ENCODE measurements around the gene DGCR6L. TPM values are rescaled to one million over a fixed set of nuclear protein-coding genes. Genes with fewer than 3 reads are reported as not detected.
"Not testable (repeated sequence)": the region's sequence is repeated elsewhere in the genome, so short reads cannot be mapped to it uniquely, and the experiment has no call there.

Gene DGCR6L
- total RNA-seq, 4 donors from 2014 or later: 17.2 to 101 (median 34.9) TPM

DNA sequence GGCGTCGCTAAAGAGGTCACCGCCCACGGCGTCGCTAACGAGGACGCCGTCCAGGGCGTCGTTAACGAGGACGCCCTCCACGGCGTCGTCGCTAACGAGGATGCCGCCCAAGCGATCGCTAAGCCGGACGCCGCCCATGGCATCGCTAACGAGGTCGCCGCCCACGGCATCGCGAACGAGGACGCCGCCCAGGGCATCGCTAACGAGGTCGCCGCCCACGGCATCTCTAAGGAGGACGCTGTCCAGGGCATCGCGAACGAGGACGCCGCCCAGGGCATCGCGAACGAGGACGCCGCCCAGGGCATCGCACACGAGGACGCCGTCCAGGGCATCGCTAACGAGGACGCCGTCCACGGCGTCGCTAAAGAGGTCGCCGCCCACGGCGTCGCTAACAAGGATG, 37.0 kb upstream of the DGCR6L start:
- H3K4me3 ChIP-seq; H3K9me3 ChIP-seq; H3K4me1 ChIP-seq; H3K27me3 ChIP-seq; H3K27ac ChIP-seq; DNase-seq; intact Hi-C loops (cut with DNase I; ENCODE audit: low total_unique reads); H3K36me3 ChIP-seq: not testable (repeated sequence)

DNA sequence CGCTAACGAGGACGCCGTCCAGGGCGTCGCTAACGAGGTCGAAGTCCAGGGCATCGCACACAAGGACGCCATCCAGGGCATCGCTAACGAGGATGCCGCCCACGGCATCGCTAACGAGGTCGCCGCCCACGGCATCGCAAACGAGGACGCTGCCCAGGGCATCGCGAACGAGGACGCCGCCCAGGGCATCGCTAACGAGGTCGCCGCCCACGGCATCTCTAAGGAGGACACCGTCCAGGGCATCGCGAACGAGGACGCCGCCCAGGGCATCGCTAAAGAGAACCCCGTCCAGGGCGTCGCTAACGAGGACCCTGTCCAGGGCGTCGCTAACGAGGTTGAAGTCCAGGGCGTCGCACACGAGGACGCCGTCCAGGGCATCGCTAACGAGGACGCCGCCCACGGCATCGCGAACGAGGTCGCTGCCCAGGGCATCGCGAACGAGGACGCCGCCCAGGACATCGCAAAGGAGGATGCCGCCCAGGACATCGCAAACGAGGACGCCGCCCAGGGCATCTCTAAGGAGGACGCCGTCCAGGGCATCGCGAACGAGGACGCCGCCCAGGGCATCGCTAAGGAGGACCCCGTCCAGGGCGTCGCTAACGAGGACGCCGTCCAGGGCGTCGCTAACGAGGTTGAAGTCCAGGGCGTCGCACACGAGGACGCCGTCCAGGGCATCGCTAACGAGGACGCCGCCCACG, 36.2 kb upstream of the DGCR6L start:
- H3K27ac ChIP-seq; H3K4me1 ChIP-seq; H3K27me3 ChIP-seq; H3K36me3 ChIP-seq; H3K9me3 ChIP-seq; intact Hi-C loops (cut with DNase I; ENCODE audit: low total_unique reads); DNase-seq; H3K4me3 ChIP-seq: not testable (repeated sequence)

DNA sequence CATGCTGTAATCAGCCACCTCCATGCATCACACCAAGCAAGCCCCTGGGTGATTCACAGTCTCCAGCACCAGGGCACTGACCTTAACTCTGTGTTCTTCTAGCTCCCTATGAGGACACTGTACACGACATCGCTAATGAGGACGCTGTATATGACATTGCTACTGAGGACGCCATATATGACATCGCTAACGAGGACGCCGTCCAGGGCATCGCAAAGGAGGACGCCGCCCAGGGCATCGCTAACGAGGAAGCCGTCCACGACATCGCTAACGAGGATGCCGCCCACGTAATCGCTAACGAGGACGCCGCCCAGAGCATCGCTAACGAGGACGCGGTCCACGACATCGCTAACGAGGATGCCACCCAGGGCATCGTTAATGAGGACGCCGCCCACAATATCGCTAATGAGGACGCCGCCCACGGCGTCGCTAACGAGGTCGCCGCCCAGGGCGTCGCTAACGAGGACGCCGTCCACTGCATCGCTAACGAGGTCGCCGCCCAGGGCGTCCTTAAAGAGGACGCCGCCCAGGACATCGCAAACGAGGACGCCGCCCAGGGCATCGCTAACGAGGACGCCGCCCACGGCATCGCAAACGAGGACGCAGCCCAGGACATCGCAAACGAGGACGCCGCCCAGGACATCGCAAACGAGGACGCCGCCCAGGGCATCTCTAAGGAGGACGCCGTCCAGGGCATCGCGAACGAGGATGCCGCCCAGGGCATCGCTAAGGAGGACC, 34.5 kb upstream of the DGCR6L start:
- TF ChIP-seq, protein P1, sequence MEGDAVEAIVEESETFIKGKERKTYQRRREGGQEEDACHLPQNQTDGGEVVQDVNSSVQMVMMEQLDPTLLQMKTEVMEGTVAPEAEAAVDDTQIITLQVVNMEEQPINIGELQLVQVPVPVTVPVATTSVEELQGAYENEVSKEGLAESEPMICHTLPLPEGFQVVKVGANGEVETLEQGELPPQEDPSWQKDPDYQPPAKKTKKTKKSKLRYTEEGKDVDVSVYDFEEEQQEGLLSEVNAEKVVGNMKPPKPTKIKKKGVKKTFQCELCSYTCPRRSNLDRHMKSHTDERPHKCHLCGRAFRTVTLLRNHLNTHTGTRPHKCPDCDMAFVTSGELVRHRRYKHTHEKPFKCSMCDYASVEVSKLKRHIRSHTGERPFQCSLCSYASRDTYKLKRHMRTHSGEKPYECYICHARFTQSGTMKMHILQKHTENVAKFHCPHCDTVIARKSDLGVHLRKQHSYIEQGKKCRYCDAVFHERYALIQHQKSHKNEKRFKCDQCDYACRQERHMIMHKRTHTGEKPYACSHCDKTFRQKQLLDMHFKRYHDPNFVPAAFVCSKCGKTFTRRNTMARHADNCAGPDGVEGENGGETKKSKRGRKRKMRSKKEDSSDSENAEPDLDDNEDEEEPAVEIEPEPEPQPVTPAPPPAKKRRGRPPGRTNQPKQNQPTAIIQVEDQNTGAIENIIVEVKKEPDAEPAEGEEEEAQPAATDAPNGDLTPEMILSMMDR (IDR thresholded peaks at IDR 0.05): no peak
- no peak for TF ChIP-seq POLR2A (IDR thresholded peaks at IDR 0.05)
- Histone ChIP-seq H3K9me3 (no peaks in the 10 kb centered on the region), H3K27me3 (no peaks in the 10 kb centered on the region), H3K27ac (no peak overlapping the region), H3K4me1 (no peaks in the 10 kb centered on the region), H3K36me3 (no peaks in the 10 kb centered on the region), H3K4me3 (no peak overlapping the region)
- intact Hi-C loops (cut with DNase I; ENCODE audit: low total_unique reads): no loop called here
- no peak for DNase-seq

DNA sequence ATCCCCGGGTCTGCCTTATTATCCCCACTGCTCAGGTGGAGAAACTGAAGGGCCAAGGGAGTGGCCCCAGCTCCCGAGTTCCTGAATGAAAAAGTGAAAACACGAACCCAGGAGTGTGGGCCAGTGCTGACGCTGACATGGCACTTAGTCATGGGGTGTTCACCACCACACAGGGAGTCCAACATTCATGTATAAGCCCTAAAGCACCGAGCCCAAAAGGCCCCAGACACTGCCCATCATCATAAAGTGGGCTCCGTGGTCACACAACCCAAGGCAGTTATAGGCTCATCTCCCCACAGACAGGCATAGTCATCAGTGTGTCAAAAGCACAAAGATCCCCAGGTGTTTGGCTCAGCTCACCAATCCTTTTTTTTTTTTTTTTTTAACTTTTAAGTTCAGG, 32.7 kb upstream of the DGCR6L start:
- H3K4me1 ChIP-seq; H3K27me3 ChIP-seq; H3K9me3 ChIP-seq; DNase-seq; H3K4me3 ChIP-seq; intact Hi-C loops (cut with DNase I; ENCODE audit: low total_unique reads); H3K27ac ChIP-seq; H3K36me3 ChIP-seq: not testable (repeated sequence)

DNA sequence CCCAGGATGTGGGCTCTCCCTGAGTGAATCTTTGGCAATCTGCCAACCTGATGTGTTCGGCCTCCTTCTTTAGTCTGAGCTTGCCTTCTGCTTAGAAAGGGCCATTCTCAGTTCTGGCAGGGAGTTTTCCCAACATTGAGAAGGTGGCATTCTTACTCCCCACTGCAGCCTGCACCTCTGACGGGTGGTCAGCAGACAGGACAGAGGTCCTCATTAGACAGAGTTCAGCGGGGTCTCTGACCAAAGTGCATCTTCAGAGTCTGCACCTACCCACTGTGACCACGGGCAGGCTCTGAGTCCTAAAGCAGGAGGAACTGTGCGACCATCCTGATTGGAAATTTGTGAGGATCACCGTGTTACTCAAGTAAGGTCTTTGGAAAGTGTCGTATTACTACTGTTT, 26.7 kb upstream of the DGCR6L start:
- H3K9me3 ChIP-seq; H3K27ac ChIP-seq; intact Hi-C loops (cut with DNase I; ENCODE audit: low total_unique reads); H3K27me3 ChIP-seq; H3K4me1 ChIP-seq; H3K4me3 ChIP-seq; H3K36me3 ChIP-seq; DNase-seq: not testable (repeated sequence)

DNA sequence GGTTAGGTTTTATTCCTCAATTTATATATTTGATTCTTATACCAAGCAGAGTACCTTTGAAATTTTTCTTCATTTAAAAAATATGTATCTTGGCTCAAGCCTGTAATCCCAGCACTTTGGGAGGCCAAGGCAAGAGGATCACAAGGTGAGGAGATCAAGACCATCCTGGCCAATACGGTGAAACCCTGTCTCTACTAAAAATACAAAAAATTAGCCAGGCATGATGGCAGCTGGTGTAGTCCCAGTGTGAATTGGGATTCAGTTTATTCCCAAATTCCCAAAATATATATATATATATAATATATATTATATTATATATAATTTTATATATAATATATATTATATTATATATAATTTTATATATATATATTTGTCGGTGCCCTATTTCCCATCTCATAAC, 18.4 kb upstream of the DGCR6L start:
- H3K27ac ChIP-seq; DNase-seq; H3K4me1 ChIP-seq; H3K36me3 ChIP-seq; H3K9me3 ChIP-seq; H3K27me3 ChIP-seq; intact Hi-C loops (cut with DNase I; ENCODE audit: low total_unique reads); H3K4me3 ChIP-seq: not testable (repeated sequence)

DNA sequence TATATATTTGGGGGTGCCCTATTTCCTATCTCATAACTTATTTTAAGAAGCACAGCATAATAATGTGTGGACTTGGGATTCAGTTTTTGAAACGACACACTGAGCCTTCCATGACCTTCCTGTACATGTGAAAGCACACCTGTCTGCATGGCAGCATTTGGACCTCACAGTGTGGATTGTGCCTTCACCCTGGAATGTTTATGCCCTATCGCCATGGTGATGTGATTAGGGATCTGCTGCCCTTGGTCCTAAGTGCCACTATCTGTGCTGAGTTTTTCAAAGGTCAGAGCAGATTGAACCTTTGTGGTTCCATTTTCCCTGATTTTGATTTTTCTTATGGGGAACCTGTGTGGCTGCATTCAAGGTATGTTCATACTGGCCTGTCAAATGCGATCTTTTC, 17.9 kb upstream of the DGCR6L start:
- H3K36me3 ChIP-seq; H3K9me3 ChIP-seq; DNase-seq; H3K27me3 ChIP-seq; H3K4me3 ChIP-seq; intact Hi-C loops (cut with DNase I; ENCODE audit: low total_unique reads); H3K27ac ChIP-seq; H3K4me1 ChIP-seq: not testable (repeated sequence)

DNA sequence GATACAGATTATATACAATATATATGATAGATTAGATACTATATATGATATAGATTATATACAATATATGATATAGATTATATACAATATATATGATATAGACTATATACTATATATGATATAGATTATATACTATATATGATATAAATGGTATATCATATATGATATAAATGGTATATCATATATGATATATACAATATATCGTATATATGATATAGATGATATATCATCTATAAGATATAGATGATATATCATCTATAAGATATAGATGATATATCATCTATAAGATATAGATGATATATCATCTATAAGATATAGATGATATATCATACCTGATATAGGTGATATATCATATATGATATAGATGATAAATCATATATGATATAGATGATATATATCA, 16.7 kb upstream of the DGCR6L start:
- H3K9me3 ChIP-seq; H3K27me3 ChIP-seq; H3K36me3 ChIP-seq; DNase-seq; H3K4me1 ChIP-seq; H3K4me3 ChIP-seq; H3K27ac ChIP-seq; intact Hi-C loops (cut with DNase I; ENCODE audit: low total_unique reads): not testable (repeated sequence)

DNA sequence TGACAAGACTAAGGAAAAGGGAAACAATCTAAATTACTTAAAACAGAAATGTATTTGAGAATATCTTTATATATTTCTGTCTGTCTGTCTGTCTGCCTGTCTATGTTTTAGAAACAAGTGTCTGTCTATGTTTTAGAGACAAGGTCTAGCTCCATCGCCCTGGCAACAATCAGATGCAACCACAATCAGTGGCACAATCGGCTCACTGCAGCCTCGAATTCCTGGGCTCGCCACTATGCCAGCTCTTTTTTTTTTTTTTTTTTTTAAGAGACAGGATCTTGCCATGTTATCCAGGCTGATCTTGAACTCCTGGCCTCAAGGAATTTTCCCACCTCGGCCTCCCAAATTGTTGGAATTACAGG, 8.7 kb upstream of the DGCR6L start:
- H3K9me3 ChIP-seq; H3K36me3 ChIP-seq; H3K4me3 ChIP-seq; intact Hi-C loops (cut with DNase I; ENCODE audit: low total_unique reads); H3K27me3 ChIP-seq; H3K4me1 ChIP-seq; H3K27ac ChIP-seq; DNase-seq: not testable (repeated sequence)

DNA sequence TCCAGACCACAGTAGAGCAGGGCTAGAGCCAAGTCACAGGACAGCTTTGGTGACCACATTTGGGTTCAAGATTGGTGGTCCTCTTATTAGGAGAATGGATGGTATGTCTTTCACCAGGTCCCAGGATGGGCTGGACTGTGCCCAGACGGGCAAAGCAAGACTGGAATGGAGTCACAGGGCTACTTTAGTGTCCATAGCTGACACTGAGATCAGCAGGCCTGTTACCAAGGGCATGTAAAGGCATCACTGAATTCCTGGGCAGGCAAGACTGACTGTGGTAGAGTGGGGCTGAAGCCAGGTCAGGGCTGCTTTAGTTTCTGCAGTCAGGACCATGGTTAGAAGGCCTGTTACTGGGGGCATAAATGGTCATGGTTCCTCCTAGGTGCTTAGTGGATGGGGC, 6.1 kb upstream of the DGCR6L start:
- H3K4me1 ChIP-seq; H3K4me3 ChIP-seq; H3K27me3 ChIP-seq; H3K27ac ChIP-seq; DNase-seq; intact Hi-C loops (cut with DNase I; ENCODE audit: low total_unique reads); H3K36me3 ChIP-seq; H3K9me3 ChIP-seq: not testable (repeated sequence)

All from uterus (tissue), 4 donors.